ENCODE measurements around the gene MYBBP1A. TPM values are rescaled to one million over a fixed set of nuclear protein-coding genes. Genes with fewer than 3 reads are reported as not detected.

The MYBBP1A gene
- polyA plus RNA-seq, 3 donors, result 4.2 to 22.3 (median 5.3) TPM

GRCh38 chr17:4540224-4540651 is 14.9 kb downstream of the MYBBP1A start:
- 63% methylated on average over 14 of the region's 14 CpGs for WGBS (ENCODE audit: insufficient coverage)
- H3K9me3 Mint-ChIP-seq, result no peaks in the 10 kb centered on the region

GRCh38 chr17:4539576-4540223 is 15.5 kb downstream of the MYBBP1A start:
- Histone ChIP-seq H3K9ac (ENCODE audit: insufficient read depth, low read length, poor library complexity, severe bottlenecking) (no peak overlapping the region), H3K4me3 (replicated peaks in 1 of 3; ENCODE audit: low read depth in 2 of 3, low read length in 3 of 3) (no peak overlapping the region), H3K4me1 (ENCODE audit: control insufficient read depth in 1 of 2, insufficient read depth in 2 of 2, low read length in 2 of 2) (peaks cover 14 to 18% of the 10 kb centered on the region in 2 donors), H3K27ac (ENCODE audit: low read depth in 1 of 2, low read length in 2 of 2) (no peak overlapping the region), H2AFZ (ENCODE audit: insufficient read depth, low read depth, low read length, poor library complexity, severe bottlenecking) (no peak overlapping the region), H4K20me1 (ENCODE audit: insufficient read depth, low read length) (no peaks in the 10 kb centered on the region), H3K27me3 (ENCODE audit: control insufficient read depth in 2 of 2, insufficient read depth in 2 of 2, low read length in 2 of 2) (no peaks in the 10 kb centered on the region), H3K9me3 (replicated peaks in 1 of 2; ENCODE audit: control insufficient read depth in 1 of 2, insufficient read depth in 1 of 2, low read length in 2 of 2) (no peaks in the 10 kb centered on the region), H3K36me3 (replicated peaks in 1 of 2; ENCODE audit: control insufficient read depth in 1 of 2, insufficient read depth in 2 of 2, low read length in 2 of 2) (peaks cover 63 to 65% of the 10 kb centered on the region in 2 donors), H3K79me2 (ENCODE audit: insufficient read depth, low read length) (no peaks in the 10 kb centered on the region), H3K4me2 (replicated peaks; ENCODE audit: extremely low read depth, low read length, poor library complexity, severe bottlenecking) (no peak overlapping the region)
- no peaks in the 10 kb centered on the region for H3K9me3 Mint-ChIP-seq
- H3K4me3 Mint-ChIP-seq, result no peak overlapping the region
- intact Hi-C loops (cut with micrococcal nuclease), result no loop called here
- peaks cover 38 to 68% of the 10 kb centered on the region in 2 donors for H3K36me3 Mint-ChIP-seq
- H3K27me3 Mint-ChIP-seq (ENCODE audit: low read depth in 3 of 3), result peaks cover 0 to 2% (median 2%) of the 10 kb centered on the region in 3 donors
- 91% methylated on average over 16 of the region's 26 CpGs for WGBS (ENCODE audit: insufficient coverage)
- no peak for TF ChIP-seq CTCF (IDR thresholded peaks at IDR 0.05)
- H3K4me1 Mint-ChIP-seq, result peaks cover 16% of the 10 kb centered on the region
- no peak overlapping the region for H3K27ac Mint-ChIP-seq
- no peak for DNase-seq

More at GRCh38 chr17:4540224-4540651, 14.9 kb downstream of the MYBBP1A start:
- H3K27me3 Mint-ChIP-seq (ENCODE audit: low read depth in 3 of 3), result peaks cover 1 to 2% (median 2%) of the 10 kb centered on the region in 3 donors
- peak overlapping the region in 1 of 7 donors; percentile 50 for H3K27ac Mint-ChIP-seq
- H3K4me1 Mint-ChIP-seq, result peaks cover 16% of the 10 kb centered on the region
- H3K27ac ChIP-seq (ENCODE audit: low read depth in 1 of 2, low read length in 2 of 2), result no peak overlapping the region
- no peaks in the 10 kb centered on the region for H3K9me3 ChIP-seq (replicated peaks in 1 of 2; ENCODE audit: control insufficient read depth in 1 of 2, insufficient read depth in 1 of 2, low read length in 2 of 2)
- H3K9ac ChIP-seq (ENCODE audit: insufficient read depth, low read length, poor library complexity, severe bottlenecking), result no peak overlapping the region
- H3K79me2 ChIP-seq (ENCODE audit: insufficient read depth, low read length), result no peaks in the 10 kb centered on the region
- no peak overlapping the region for H2AFZ ChIP-seq (ENCODE audit: insufficient read depth, low read depth, low read length, poor library complexity, severe bottlenecking)
- no peak for TF ChIP-seq CTCF (IDR thresholded peaks at IDR 0.05)
- no peak overlapping the region for H3K4me3 Mint-ChIP-seq
- no peak for DNase-seq
- no peaks in the 10 kb centered on the region for H3K27me3 ChIP-seq (ENCODE audit: control insufficient read depth in 2 of 2, insufficient read depth in 2 of 2, low read length in 2 of 2)
- intact Hi-C loops (cut with micrococcal nuclease), result no loop called here
- H3K4me3 ChIP-seq (replicated peaks in 1 of 3; ENCODE audit: low read depth in 2 of 3, low read length in 3 of 3), result no peak overlapping the region
- H3K4me2 ChIP-seq (replicated peaks; ENCODE audit: extremely low read depth, low read length, poor library complexity, severe bottlenecking), result no peak overlapping the region
- H3K4me1 ChIP-seq (ENCODE audit: control insufficient read depth in 1 of 2, insufficient read depth in 2 of 2, low read length in 2 of 2), result peaks cover 14 to 18% of the 10 kb centered on the region in 2 donors
- peaks cover 42 to 73% of the 10 kb centered on the region in 2 donors for H3K36me3 Mint-ChIP-seq
- H3K36me3 ChIP-seq (replicated peaks in 1 of 2; ENCODE audit: control insufficient read depth in 1 of 2, insufficient read depth in 2 of 2, low read length in 2 of 2), result peaks cover 64 to 68% of the 10 kb centered on the region in 2 donors
- no peaks in the 10 kb centered on the region for H4K20me1 ChIP-seq (ENCODE audit: insufficient read depth, low read length)
